ENCODE measurements around the gene ANKMY1. TPM values are rescaled to one million over a fixed set of nuclear protein-coding genes. Genes with fewer than 3 reads are reported as not detected.

ANKMY1 gene
- total RNA-seq: 10 to 100 TPM; 50.9 to 53.2 TPM

- H3K27me3 Mint-ChIP-seq: no peaks in the 10 kb centered on the region
- DNase-seq: peak; percentile 80
- H3K27ac Mint-ChIP-seq: peak within 1 kb of the TSS; percentile 24
- ATAC-seq (ENCODE audit: low read depth): no peak
- POLR2A ChIA-PET: interaction anchor here (0.9 to 2.8 kb wide), 2 partner anchors 8 to 28 kb away, joined by 3 to 16 read pairs; partner anchors contain the start of gene CAPN10
- peaks cover 36% of the 10 kb centered on the region for H3K4me1 Mint-ChIP-seq
- H3K9me3 Mint-ChIP-seq: no peaks in the 10 kb centered on the region
- peak within 1 kb of the TSS; percentile 83 for H3K4me3 Mint-ChIP-seq
- peaks cover 12% of the 10 kb centered on the region for H3K36me3 Mint-ChIP-seq
Measured at GRCh38 chr2:240557808-240558207, at the start of gene ANKMY1. ANKMY1 (minus strand) TSS chr2:240557988; CDS start chr2:240557335, 653 bp downstream.

- POLR2A ChIA-PET: interaction anchor here (0.6 kb wide), 1 partner anchor 52 kb away, joined by 3 read pairs; no protein-coding TSS in a partner anchor
- ATAC-seq (ENCODE audit: low read depth) (no peak), DNase-seq (peak; percentile 17)
- no peaks in the 10 kb centered on the region for H3K27me3 Mint-ChIP-seq
- H3K36me3 Mint-ChIP-seq: no peaks in the 10 kb centered on the region
- H3K4me1 Mint-ChIP-seq: peaks cover 3% of the 10 kb centered on the region
- no peak overlapping the region for H3K27ac Mint-ChIP-seq
- H3K9me3 Mint-ChIP-seq: no peaks in the 10 kb centered on the region
- H3K4me3 Mint-ChIP-seq: no peak overlapping the region
Measured at GRCh38 chr2:240605867-240606743, 48.3 kb upstream of the ANKMY1 start.

- Mint-ChIP-seq H3K4me1 (peaks cover 3% of the 10 kb centered on the region), H3K36me3 (no peaks in the 10 kb centered on the region), H3K9me3 (no peaks in the 10 kb centered on the region), H3K27me3 (no peaks in the 10 kb centered on the region), H3K4me3 (no peak overlapping the region), H3K27ac (peak overlapping the region; percentile 56)
- POLR2A ChIA-PET: interaction anchor here (0.8 kb wide), 1 partner anchor 17 kb away, joined by 3 read pairs; no protein-coding TSS in a partner anchor
- peak; percentile 24 for DNase-seq
- no peak for ATAC-seq (ENCODE audit: low read depth)
Measured at GRCh38 chr2:240604939-240605716, 47.3 kb upstream of the ANKMY1 start.

DNA sequence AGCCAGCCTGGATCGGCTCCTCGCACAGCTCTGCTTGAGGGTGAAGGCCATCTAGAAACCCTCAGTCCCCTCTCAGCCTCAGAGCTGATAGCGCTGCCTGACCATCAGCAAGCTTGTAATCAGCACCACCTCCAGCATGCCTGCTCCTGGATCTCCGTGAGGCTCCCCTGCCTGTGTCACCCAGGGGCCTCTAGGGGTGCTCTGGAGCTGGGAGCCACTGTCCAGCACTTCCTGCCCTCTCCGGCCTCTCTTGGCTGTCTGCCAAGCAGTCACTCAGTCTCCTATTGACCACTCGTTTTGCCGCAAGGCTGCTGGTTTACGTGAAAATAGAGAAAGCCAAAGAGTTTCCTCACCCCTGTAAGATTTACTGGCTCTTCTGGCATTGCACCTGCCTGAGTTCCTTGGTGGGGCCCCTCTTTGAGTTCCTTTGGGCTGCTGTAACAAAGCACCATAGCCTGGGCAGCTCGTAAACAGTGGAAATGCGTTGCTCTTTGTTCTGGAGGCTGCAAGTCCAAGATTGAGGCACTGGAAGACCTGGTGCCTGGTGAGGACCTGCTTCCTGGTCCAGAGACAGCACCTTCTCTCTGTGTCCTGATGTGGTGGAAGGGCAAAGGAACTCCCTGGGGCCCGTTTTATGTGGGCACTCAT, 46.6 kb upstream of the ANKMY1 start:
- ATAC-seq (ENCODE audit: low read depth) (no peak), DNase-seq (peak; percentile 26)
- Mint-ChIP-seq H3K9me3 (no peaks in the 10 kb centered on the region), H3K27ac (no peak overlapping the region), H3K36me3 (no peaks in the 10 kb centered on the region), H3K4me1 (peaks cover 1% of the 10 kb centered on the region), H3K27me3 (no peaks in the 10 kb centered on the region), H3K4me3 (no peak overlapping the region)
- POLR2A ChIA-PET: interaction anchor here (0.8 kb wide), 1 partner anchor 16 kb away, joined by 3 read pairs; no protein-coding TSS in a partner anchor

GRCh38 chr2:240603846-240604245, 46.1 kb upstream of the ANKMY1 start:
- no peak for ATAC-seq (ENCODE audit: low read depth)
- Mint-ChIP-seq H3K27me3 (no peaks in the 10 kb centered on the region), H3K9me3 (no peaks in the 10 kb centered on the region), H3K36me3 (no peaks in the 10 kb centered on the region), H3K27ac (no peak overlapping the region), H3K4me1 (no peaks in the 10 kb centered on the region), H3K4me3 (no peak overlapping the region)
- POLR2A ChIA-PET: interaction anchor here (0.8 kb wide), 1 partner anchor 16 kb away, joined by 3 read pairs; no protein-coding TSS in a partner anchor
- peak; percentile 25 for DNase-seq

GRCh38 chr2:240603081-240603835, 45.5 kb upstream of the ANKMY1 start:
- no peaks in the 10 kb centered on the region for H3K27me3 Mint-ChIP-seq

DNA sequence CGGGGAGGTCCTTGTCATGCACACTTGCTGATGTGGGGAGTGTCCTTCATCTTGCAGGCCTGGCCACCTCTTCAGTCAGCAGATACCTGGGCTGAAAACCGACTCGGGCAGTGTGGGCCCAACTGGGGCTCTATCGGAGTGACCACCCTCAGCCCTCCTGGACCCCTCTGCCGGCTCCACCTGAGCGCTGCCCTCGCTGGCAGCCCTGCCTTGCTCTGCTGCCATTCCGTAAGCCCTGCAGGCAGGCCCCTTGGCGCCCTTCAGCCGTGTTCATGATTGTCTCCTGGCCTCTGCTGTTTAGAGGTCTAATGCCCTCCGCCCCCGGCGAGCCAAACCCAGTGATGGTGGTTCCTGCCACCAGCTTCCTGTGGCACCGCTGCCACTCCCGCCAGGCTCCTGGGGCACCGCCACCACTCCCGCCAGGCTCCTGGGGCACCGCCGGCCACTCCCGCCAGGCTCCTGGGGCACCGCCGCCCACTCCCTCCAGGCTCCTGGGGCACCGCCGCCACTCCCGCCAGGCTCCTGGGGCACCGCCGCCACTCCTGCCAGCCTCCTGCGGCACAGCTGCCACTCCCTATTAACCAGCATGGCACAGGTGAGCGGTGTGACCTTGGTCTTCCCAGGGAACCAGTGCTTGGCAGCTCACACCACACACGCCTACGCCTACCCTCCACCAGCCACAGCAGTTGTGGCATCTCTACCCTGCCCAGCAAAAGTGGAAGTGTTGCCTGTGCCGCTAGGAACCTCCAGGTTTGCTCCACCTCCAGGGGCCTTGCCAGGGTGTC, 44.7 kb upstream of the ANKMY1 start:
- POLR2A ChIA-PET: interaction anchor here (1.5 kb wide), 1 partner anchor 23 kb away, joined by 5 read pairs; the partner anchor contains the start of gene GPR35
- Mint-ChIP-seq H3K4me3 (no peak overlapping the region), H3K27ac (no peak overlapping the region), H3K4me1 (no peaks in the 10 kb centered on the region), H3K9me3 (no peaks in the 10 kb centered on the region), H3K36me3 (no peaks in the 10 kb centered on the region), H3K27me3 (no peaks in the 10 kb centered on the region)
- ATAC-seq (ENCODE audit: low read depth) (no peak), DNase-seq (peak; percentile 23)

More at GRCh38 chr2:240603081-240603835, 45.5 kb upstream of the ANKMY1 start:
- Mint-ChIP-seq H3K4me3 (no peak overlapping the region), H3K4me1 (no peaks in the 10 kb centered on the region), H3K36me3 (no peaks in the 10 kb centered on the region), H3K9me3 (no peaks in the 10 kb centered on the region), H3K27ac (peak overlapping the region; percentile 21)
- peak; percentile 22 for DNase-seq
- POLR2A ChIA-PET: interaction anchor here (1.5 kb wide), 1 partner anchor 22 kb away, joined by 5 read pairs; the partner anchor contains the start of gene GPR35
- ATAC-seq (ENCODE audit: low read depth): no peak

DNA sequence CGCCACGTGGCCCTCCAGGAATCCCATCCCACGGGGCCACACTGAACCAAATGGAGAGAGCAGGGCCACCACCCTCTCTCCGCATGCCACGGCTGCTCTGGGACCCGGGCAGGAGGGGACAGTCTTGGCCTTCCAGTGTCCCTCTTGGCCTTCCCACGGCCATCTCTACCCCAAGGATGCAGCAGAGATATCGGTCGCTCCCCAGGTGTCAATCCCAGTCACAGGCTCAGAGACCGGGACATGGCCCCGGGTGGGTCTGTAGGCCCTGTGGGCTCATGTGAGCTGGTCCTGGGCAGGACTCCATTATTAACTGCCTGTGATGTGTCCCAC, 44.0 kb upstream of the ANKMY1 start:
- Mint-ChIP-seq H3K36me3 (no peaks in the 10 kb centered on the region), H3K27me3 (no peaks in the 10 kb centered on the region), H3K4me1 (no peaks in the 10 kb centered on the region), H3K4me3 (no peak overlapping the region), H3K9me3 (no peaks in the 10 kb centered on the region), H3K27ac (peak overlapping the region; percentile 9)
- POLR2A ChIA-PET: no interaction called here
- ATAC-seq (ENCODE audit: low read depth) (no peak), DNase-seq (peak; percentile 23)

DNA sequence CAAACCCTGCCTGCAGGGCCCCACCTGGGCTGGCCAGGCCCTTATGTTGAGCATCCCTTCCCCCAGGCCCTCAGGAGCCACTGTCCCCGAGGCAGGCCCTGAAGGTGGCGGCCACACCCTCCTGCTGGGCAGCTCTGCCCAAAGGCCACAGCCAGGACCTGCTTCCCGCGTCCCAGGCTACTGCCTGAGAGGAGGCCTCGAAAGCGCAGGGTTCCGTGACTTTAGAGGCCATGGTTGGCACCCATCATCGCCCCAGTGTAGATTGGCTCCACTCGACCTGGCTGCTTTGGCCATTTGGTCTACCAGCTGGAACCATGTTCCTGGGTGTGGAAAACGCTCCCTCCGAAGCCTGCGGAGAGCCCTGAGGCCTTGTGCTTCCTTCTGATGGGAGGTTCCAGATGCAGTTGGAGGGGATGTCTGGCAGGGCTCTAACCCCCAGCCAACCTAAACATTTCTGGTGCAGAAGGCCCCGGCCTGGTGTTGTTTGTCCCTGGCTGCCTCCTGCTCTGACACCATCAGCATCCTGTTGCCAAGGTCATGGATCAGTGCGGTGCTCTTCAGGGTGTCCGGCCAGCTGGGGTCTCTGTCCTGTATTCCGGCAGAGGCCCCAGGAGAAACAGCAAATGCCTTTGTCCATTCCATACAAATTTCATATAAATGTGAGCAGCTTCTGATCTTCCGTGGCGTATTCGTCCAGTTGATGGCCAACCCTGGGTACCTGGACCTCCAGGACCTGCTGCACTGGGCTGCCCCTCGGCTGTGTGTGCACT, 43.5 kb upstream of the ANKMY1 start:
- H3K36me3 Mint-ChIP-seq: no peaks in the 10 kb centered on the region
- H3K4me3 Mint-ChIP-seq: no peak overlapping the region
- peak; percentile 25 for DNase-seq
- H3K9me3 Mint-ChIP-seq: no peaks in the 10 kb centered on the region
- no peaks in the 10 kb centered on the region for H3K4me1 Mint-ChIP-seq
- H3K27ac Mint-ChIP-seq: peak overlapping the region; percentile 9
- H3K27me3 Mint-ChIP-seq: no peaks in the 10 kb centered on the region
- POLR2A ChIA-PET: no interaction called here
- ATAC-seq (ENCODE audit: low read depth): no peak

- Mint-ChIP-seq H3K4me3 (no peak overlapping the region), H3K27me3 (no peaks in the 10 kb centered on the region), H3K36me3 (no peaks in the 10 kb centered on the region), H3K9me3 (no peaks in the 10 kb centered on the region), H3K4me1 (no peaks in the 10 kb centered on the region), H3K27ac (no peak overlapping the region)
- DNase-seq (peak; percentile 22), ATAC-seq (ENCODE audit: low read depth) (no peak)
- POLR2A ChIA-PET: no interaction called here
Measured at GRCh38 chr2:240600451-240600961, 42.7 kb upstream of the ANKMY1 start.

- H3K9me3 Mint-ChIP-seq: no peaks in the 10 kb centered on the region
- DNase-seq (no peak), ATAC-seq (ENCODE audit: low read depth) (no peak)
- no peak overlapping the region for H3K4me3 Mint-ChIP-seq
- no peaks in the 10 kb centered on the region for H3K4me1 Mint-ChIP-seq
- H3K27me3 Mint-ChIP-seq: no peaks in the 10 kb centered on the region
- H3K36me3 Mint-ChIP-seq: no peaks in the 10 kb centered on the region
- POLR2A ChIA-PET: interaction anchor here (2.2 kb wide), 1 partner anchor 12 kb away, joined by 5 read pairs; the partner anchor contains the start of gene CAPN10
- peak overlapping the region; percentile 83 for H3K27ac Mint-ChIP-seq
Measured at GRCh38 chr2:240599141-240599583, 41.4 kb upstream of the ANKMY1 start.

All from activated naive CD8-positive, alpha-beta T cell treated with anti-CD3 and anti-CD28 coated beads, Interleukin-2, amount 10 ng/mL, durations not matched to agents 7 days and 5 days (primary cell).